Effector CD4-positive, alpha-beta T cell (primary cell): ENCODE data around the gene TSPAN9.
A peak's percentile ranks its signal among the peaks of the same experiment; 100 is the strongest.

ENCODE experiments used
- DNase-seq: peaks from one replicate; pipeline ENCODE4 v3.0.0-alpha.2; 2020

The TSPAN9 gene

GRCh38 chr12:3256103-3256631 lies 179.0 kb downstream of the TSPAN9 start:
- DNase-seq, result no peak

GRCh38 chr12:3257411-3257810 lies 180.2 kb downstream of the TSPAN9 start:
- DNase-seq, result no peak

GRCh38 chr12:3259973-3260372 lies 182.8 kb downstream of the TSPAN9 start:
- DNase-seq, result no peak

GRCh38 chr12:3261782-3262359 lies 184.7 kb downstream of the TSPAN9 start:
- no peak for DNase-seq

DNA sequence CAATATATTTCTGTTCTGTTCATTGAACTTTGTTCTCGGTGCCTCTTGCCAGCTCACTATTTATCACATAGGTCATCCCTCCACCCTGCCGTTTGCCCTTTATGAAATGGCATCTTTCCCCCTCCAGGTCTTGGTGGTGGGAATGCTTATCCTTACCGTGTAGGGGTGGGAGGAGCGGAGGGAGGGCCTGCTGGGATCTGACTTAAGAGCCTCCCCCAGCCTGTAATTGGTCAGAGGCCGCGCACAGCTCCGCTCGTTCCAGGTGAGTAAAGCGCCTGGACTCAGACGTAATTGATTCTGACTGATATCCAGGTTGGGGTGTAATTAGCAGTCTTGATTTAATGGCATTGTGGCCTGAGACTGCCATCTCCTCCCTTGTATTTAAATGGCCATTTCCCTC lies 185.3 kb downstream of the TSPAN9 start:
- no peak for DNase-seq

- DNase-seq, result no peak
These were observed 186.1 kb downstream of the TSPAN9 start for GRCh38 chr12:3263282-3263681.

GRCh38 chr12:3263939-3264922 lies 187.1 kb downstream of the TSPAN9 start:
- no peak for DNase-seq

DNA sequence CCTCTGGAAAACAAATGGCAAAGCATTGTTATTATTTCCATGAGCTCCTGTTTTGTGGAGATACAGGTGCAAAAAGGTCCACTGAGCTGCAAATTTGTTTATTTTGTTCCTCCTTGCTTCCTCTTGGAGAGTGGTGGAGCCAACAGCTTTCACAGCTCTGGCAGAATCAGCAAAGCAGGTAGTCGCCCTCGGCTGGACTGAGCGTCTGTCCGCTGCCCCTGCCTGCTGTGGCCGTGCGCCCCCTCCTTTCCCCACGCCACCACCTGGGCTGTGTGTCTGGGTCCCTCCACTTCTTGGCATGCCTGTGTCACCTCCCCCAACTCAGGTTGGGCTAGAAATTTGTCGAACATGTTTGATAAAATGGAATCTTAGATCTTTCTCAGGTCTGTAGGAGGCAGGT lies 188.2 kb downstream of the TSPAN9 start:
- no peak for DNase-seq

DNA sequence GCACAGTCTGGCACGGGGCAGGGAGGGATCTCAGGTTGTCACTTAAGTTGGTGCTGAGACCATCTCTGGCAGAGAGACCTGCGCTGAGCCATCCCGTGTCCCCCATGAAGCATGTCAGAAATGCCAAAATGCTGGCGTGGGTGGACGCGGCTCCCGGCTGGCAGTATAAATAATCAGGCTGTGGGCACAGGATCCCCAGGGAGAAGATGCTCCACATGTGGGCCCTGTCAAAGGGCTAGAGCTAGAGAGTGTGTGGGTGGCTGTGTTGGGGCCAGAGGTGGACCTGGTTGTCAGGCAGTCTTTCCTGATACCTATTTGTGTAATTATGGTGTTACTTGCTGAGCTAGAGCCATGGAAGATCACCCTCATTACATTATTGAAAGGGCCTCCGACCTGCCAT lies 189.5 kb downstream of the TSPAN9 start:
- no peak for DNase-seq

GRCh38 chr12:3267690-3268089 lies 190.5 kb downstream of the TSPAN9 start:
- DNase-seq, result no peak

- DNase-seq, result no peak
These were observed 192.4 kb downstream of the TSPAN9 start for GRCh38 chr12:3269594-3269993.

DNA sequence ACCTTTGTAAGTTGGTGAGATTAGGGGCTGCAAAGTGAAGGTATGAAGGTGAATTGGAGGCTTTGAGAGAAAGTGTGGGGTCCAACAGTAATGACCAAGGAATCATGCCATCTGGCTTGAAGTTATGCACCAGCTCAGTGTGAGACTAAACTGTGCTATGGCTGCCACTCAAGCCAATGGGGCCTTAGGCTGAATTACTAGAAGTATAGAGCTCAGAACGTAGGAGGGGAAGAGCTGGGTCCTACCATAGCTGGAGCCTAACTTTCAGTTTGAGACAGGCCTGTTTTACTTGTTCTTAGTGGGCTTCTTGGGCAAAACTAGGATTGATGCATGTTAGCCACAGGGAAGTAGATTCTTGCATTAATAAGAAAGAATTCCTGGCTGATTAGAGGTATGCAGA lies 194.0 kb downstream of the TSPAN9 start:
- DNase-seq, result no peak

GRCh38 chr12:3271639-3272038 lies 194.5 kb downstream of the TSPAN9 start:
- DNase-seq, result no peak

DNA sequence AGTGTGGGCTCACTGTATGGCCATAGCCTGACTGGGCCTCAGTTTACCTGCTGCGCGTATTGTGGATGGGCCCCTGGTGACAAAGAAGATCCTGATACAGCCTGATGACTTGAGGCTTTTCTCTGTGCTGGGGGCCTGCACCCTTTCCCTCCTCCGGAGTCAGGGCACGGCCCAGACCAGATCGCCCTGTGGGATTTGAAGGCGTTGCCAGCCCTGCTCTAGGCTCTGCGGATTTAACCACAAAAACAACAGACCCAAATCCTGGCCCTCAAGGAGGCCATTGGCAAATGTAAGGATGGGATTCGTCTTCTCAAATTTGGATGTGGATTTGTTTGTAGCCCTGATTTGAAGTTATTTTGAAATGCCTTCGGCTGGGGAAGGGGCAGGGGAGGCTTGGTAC lies 195.8 kb downstream of the TSPAN9 start:
- no peak for DNase-seq

DNA sequence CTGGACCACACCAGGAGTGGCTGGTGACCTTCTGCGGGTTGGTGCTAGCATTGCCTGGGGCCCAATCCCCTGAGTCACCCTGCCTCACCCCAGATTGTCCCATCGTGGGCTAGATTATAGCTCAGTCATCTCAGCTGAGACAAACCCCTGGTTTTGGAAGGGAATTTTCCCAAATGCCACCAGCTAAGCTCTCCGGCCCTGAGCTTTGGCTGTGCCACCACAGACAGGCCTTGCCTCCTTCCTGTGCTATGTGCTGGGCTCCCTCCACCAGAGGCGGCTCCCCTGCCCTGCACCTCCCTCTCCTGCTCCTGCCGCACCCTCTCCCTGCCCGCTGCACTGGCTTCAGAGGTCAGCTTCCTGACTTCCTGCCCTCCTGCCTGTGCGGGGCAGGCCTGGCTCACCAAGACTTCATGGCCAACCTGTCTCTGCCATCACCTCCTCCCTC lies 196.3 kb downstream of the TSPAN9 start:
- no peak for DNase-seq

DNA sequence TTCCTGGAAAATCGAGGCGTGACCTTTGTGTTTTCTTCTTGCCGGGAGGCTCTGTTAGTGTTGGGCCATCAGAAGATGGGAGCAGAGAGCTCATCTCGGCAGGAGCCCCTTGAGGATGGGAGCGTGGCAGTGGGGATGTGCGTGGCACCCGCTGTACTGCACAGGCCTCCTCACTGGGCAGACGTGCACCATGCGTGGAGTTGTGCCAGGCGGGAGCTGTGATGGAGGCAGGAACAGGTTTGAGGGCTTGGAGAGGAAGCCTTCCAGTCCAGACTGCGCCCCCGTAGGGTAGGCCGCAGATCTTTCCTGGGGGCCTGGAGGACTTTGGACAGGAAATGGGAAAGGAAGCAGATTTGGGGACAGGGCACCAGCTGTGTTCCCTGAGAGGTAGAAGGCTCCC lies 197.5 kb downstream of the TSPAN9 start:
- DNase-seq, result no peak

DNA sequence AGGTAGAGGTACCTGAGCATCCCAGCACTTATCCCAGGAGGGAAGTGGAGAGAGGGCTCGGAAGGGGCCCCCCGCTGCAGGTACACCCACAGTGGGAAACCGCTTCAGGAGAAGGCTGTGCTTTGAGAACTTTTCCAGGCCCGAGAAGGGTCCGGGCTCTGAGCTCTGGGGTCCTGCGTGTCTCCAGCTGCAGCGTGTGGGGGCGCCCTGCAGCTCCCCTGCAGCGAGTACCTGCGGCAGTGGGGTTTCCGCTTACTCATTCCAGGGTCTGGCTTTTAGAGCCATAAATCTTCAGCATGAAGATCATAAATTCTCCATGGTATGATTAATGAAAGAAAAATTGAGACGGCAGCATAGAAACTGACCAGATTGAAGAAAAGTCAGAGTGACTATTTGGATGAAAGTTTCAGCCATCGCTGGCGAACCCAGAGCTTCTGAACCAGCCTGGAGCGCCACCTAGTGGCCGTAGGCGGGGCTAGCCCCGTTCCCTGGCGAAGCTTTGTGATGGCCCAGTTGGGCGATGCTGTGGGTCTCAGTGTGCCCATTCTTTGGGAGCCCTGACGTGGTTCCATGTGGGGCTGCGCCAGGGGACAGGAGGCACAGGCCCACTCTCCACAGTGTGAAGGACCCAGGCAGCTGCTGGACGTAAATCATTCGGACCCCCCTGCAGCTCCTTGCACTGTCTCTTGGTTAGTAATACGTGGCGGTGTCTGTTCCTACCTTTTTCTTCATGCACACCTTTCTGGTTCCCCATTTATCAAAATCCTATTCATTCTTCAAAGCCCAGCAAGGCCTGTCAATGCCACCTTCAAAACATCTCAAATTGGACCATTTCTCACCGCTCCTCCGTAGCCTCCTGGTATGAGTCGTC lies 198.2 kb downstream of the TSPAN9 start:
- DNase-seq, result peak; percentile 58

DNA sequence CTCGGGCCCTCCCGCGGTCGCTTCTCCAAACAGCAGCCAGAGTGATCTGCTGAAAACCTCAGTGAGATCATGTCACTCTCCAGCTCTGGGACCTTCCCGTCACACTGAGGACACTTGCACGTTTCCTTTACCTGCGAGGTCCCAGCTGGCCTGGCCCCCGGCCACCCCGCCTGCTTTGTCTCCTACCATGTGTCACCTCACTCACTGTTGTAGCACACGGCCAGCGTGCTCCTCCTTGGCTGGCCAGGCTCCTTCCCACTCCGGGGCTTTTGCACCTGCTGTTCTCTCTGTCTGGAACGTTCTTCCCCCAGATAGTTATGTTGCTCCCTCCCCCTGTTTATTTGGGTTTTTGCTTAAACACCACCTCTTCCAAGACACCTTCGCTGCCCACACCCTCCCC lies 199.0 kb downstream of the TSPAN9 start:
- no peak for DNase-seq

GRCh38 chr12:3277306-3277943 lies 200.2 kb downstream of the TSPAN9 start:
- DNase-seq, result no peak

GRCh38 chr12:3278681-3279414 lies 201.7 kb downstream of the TSPAN9 start:
- DNase-seq, result no peak

DNA sequence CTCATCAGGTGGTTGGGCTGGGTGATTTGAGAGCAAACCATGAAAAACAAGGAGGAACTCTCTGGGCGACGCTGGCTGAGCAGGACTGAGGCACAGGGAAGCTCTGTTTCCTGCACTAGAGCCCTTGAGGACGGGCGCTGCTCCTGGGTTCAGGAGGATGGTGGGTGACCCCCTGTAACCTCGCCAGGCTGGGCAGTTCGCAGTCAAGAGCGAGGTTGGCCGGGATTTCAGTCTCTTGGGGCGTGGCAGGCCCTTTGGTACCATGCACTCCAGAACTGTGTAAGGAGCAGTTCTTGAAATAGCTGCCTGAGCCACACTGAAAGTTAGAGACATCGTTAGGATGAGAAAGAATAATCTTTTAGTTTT lies 202.2 kb downstream of the TSPAN9 start:
- DNase-seq, result no peak

DNA sequence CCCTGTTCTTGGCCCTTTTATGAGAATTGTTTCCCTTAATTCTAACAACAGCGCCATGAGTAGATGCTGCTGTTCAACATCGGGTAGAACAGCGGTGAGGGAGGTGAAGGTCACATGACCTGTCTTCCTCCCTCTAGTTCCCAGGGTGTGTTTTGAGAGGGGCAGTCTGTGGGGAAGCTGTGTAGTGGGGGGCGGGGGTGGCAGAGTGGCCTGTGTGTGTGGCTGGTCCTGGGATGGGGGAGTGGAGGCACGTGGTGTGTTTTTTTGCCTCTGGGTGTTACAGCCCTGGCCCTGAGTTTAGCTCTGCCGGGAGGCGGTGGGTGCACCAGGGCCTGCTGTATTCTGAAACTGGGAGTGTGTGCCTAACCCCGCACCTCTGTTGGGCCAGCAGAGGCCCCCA lies 202.7 kb downstream of the TSPAN9 start:
- DNase-seq, result no peak
